GM18508 (cell line): Measurements from ENCODE around the gene APBB1IP.
A peak's percentile ranks its signal among the peaks of the same experiment; 100 is the strongest.
"Not testable (repeated sequence)": the region's sequence is repeated elsewhere in the genome, so short reads cannot be mapped to it uniquely, and the experiment has no call there.

Experiments
- ATAC-seq: cut with Tn5 transposase; IDR thresholded peaks from one replicate; pipeline ENCODE4 v1.9.1; 2021; ENCODE audit warnings: moderate number of reproducible peaks; ENCODE audit not compliant: insufficient read depth, unreplicated experiment

Gene APBB1IP

GRCh38 chr10:26437637-26438461 is at the start of gene APBB1IP:
Gene APBB1IP (plus strand): TSS chr10:26438341. CDS start chr10:26492327, 53,986 bp downstream.
- peak; percentile 38 for ATAC-seq

GRCh38 chr10:26389533-26389932 is 48.6 kb upstream of the APBB1IP start:
- no peak for ATAC-seq

GRCh38 chr10:26391701-26392695 is 46.1 kb upstream of the APBB1IP start:
- ATAC-seq, result no peak

DNA sequence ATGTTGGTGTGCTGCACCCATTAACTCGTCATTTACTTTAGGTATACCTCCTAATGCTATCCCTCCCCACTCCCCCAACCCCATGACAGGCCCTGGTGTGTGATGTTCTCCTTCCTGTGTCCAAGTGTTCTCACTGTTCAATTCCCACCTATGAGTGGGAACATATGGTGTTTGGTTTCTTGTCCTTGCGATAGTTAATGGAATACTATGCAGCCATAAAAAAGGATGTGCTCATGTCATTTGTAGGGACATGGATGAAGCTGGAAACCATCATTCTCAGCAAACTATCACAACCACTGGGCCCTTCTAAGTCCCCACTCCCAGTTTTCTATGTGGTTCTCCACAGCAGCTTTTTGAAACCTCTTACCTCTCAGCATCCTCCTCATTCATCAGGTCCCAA is 39.8 kb upstream of the APBB1IP start:
- not testable (repeated sequence) for ATAC-seq

DNA sequence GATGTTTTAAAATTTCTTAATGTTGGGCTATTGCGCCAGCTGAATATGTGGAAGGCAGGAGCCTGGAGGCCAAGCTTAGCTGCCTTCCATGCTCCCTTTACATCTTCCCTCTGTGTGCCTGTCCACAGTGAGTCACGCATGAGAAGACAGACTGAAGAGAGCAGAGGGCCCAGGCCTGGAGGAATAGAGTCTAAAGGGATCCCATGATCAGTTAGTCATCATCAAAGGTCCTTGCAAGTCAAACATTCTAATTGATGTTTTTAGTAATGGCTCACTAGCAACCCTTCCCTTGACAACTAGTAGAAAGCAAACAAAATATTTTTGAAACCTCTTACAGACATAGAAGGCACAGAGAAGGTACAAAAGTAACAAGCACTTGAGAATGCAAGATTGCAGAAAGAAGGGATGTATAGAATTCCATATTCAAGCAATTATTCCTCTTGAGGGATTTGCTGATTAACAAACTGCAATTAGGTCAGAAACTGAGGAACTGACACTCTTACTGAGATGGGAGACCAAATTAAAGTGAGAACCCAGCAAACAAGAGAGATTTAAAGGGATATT is 30.7 kb upstream of the APBB1IP start:
- ATAC-seq, result no peak

GRCh38 chr10:26408858-26409494 is 29.2 kb upstream of the APBB1IP start:
- no peak for ATAC-seq

DNA sequence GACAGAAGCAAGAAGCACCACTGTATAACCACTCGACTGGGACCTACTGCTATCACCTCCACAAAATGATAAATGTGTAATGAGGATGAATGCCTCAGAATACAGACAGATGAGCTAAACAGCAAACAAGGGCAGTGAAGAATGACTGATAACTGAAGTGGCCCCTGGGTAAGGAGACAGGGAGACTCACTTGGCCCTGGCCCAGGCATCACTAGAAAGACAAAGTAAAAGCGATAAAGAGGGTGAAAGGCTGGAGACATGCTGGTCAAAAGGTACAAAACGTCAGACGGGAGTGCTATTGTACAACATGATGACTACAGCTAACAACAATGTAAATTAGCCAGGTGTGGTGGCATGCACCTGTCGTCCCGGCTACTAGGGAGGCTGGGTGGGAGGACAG is 27.8 kb upstream of the APBB1IP start:
- no peak for ATAC-seq

- ATAC-seq, result no peak
Observed at GRCh38 chr10:26412932-26413331, 25.2 kb upstream of the APBB1IP start.

DNA sequence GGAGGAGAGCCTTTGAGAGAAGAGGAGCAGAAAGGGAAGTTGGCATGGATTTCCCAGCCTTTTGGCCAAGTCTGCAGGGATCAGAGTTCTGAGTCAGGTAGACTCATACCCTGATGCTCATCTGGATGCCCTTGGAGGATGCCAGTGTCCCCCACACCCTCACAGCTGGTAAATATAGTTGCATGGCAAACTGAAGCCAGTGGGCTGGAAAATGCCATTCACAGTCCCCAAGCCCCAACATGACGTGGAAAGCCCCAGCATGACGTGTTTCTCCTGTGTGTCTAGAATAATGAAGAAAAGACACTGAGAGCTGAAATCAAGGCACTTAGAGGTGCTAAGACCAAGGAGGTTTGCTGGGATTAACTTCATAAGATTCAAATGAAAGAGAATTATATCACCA is 24.8 kb upstream of the APBB1IP start:
- no peak for ATAC-seq

DNA sequence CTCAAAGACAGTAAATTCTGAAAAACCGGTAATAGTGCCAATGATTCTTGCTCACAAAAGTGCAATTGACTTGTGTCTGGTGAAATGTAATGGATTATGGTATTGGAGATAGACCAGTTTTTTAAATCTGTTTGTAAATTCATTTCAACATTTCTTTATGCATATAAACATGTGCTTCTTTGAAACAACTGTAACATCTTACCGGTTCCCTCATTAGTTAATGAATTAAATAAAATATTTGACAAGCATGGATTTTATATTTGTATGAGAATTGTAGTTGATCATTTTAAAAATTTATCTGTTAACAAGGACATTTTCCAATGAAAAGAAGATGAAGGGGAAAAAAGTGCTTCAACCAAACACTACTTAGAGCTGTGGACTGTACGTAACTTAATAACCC is 21.0 kb upstream of the APBB1IP start:
- ATAC-seq, result no peak

GRCh38 chr10:26422977-26423376 is 15.2 kb upstream of the APBB1IP start:
- no peak for ATAC-seq

DNA sequence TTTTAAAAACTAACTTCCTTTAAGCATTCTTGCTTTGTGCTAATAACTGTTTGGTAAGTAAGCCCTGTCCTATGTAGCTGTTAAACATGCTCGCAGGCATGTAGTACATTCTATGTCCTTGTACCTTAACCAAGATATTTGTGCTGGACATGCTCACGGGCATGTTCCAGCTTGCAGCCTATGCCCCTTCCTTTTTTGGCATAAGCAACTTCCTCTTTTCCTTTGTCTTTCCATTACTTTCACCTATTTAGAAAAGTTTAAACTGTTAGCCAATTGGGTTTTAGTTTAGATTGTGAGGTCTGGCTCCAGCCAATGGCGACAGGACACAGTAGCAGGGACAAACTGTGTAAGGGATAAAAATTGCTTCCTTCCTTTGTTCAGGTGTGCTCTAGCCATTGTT is 14.4 kb upstream of the APBB1IP start:
- no peak for ATAC-seq

DNA sequence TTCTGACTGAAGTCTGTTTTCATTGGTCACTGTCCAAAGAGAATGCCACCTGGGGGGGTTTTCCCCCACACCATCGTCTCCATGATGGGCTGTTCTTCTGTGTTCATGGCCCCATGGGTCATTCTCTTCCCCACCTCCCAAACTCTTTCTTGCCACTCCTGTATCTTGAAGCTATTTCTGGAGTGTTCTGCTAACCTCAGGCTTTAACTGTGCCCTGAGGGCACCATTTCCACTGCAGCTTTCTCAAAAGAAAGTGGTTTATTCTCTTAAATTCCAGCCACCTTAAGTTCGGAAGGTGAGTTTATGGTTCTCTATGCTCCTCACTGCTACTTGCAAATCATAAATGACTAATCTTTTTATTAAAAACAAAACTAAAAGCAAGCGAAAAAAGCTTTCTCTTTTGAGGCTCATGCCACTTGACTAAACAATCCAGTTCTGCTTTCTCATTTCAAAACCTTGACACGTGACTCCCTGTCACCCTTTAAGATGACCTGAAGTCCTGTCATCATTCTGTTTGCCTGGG is 7.4 kb upstream of the APBB1IP start:
- ATAC-seq, result peak; percentile 95

- no peak for ATAC-seq
Observed at GRCh38 chr10:26432938-26433337, 5.2 kb upstream of the APBB1IP start.

DNA sequence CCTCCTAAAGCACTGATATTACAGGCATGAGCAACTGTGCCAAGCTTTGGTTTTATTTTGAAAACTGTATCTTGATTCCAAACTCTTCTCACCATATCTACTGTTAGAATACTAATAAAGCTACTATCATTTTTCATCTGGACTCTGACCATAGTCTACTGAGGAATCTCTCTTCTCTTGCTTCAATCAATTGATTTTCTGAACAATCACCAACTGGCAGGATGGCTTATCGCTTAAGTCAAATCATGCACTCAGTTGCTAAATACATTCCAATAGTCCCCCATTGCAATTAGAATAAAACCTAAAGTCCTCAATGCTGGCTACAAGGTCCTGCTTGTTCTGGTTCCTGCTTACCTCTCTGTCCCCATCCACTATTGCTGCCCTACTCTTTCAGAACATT is 2.3 kb upstream of the APBB1IP start:
- no peak for ATAC-seq

- ATAC-seq, result no peak
Observed at GRCh38 chr10:26436848-26437247, 1.3 kb upstream of the APBB1IP start.

DNA sequence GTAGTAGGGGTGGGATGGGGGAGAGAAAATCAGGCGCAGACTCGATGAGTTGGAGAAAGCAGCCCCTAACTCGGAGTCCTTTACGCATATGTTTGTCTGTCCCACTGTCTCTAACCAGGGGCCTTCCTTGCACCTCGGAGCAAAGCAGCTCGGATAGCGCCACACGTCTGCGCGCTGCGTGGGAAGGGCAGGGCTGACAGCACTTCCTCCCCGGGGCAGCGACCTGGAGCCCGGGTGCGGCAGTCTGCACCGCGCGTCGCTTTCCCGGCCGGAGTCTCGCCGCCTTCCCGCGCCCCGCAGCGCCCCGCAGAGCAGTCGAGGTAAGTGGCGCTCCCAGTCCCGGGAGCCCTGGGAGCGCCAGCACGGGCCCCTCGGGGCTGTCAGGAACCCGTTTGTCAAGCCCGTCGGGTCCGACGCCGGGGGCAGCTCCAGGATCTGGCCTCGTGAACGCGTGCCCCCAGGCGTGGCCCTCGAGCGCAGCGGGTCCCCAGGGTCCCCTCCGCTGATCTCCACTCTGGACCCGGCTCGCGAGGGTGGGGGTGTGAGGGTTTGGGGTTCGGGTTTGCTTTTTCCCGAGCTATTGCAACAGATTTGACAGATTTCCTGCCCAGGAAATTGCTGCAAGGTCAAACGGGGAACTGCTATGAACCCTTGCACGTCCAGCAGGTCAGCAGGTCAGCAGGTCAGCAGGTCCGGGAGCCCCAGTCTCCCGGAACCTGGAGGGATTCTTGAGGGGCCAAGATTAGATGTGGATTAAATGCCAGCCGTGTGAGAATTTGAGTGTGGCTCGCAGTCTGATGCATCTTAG is 597 bp downstream of the APBB1IP start:
- ATAC-seq, result no peak

DNA sequence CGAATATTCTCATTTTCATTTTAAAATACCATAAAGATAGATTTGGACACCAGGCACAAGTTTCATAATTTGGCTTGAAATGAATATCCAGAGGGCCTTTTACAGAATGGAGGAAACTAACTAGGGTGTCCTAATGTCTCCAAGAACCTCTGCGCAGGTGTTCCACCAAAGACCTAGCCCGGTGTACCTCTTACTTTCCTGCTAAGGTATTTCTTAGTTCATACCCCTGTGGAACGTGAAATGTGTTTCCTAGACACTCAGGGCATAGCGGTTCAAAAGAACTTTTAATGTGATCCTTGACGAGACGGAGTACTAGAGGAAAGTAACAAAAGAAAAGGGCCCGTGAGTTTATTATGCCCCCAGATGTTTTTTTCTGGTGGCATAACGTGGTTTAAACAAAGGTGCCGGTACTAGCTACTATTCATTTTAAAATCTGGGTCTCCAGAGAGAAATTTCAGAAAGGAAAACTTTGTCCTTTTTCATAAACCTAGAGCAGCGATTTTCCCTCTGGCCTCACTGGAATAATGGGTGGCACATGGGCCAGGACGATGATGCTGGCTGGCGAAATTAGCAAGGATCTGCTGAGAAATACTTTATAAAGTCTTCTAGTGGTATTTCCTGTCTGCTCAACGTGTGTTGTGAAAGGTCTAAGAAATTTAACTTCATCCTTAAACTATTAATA is 1.4 kb downstream of the APBB1IP start:
- ATAC-seq, result no peak

DNA sequence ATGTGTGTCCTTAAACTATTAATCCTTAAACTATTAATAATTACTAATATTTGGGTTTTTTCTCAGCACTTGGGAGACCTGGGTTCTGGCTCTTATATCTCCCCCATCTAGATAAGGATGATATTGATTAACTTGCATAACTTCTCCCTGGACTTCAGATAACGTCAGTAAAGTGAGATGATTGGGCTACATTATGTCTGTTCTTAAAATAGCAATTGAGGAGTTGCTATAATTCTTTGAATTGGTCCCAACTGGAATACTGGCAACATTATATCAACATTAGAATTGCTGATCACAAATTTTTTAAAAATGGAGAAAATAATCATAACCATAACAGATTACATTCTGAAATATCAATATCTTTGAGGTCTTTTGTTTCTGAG is 1.9 kb downstream of the APBB1IP start:
- no peak for ATAC-seq
